ENCODE data around the gene GATAD2B.

GRCh38 chr1:153908071-153908470, 14.7 kb downstream of the GATAD2B start:
- TF ChIP-seq, protein P1, sequence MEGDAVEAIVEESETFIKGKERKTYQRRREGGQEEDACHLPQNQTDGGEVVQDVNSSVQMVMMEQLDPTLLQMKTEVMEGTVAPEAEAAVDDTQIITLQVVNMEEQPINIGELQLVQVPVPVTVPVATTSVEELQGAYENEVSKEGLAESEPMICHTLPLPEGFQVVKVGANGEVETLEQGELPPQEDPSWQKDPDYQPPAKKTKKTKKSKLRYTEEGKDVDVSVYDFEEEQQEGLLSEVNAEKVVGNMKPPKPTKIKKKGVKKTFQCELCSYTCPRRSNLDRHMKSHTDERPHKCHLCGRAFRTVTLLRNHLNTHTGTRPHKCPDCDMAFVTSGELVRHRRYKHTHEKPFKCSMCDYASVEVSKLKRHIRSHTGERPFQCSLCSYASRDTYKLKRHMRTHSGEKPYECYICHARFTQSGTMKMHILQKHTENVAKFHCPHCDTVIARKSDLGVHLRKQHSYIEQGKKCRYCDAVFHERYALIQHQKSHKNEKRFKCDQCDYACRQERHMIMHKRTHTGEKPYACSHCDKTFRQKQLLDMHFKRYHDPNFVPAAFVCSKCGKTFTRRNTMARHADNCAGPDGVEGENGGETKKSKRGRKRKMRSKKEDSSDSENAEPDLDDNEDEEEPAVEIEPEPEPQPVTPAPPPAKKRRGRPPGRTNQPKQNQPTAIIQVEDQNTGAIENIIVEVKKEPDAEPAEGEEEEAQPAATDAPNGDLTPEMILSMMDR (IDR thresholded peaks at IDR 0.05): no peak
- TF ChIP-seq POLR2A (IDR thresholded peaks at IDR 0.05): no peak
